Prostate gland (tissue), 2 donors: ENCODE measurements around the gene LIX1L.

Source experiments
- POLR2AphosphoS5 ChIP-seq: sonication (generic); formaldehyde crosslinking; IDR thresholded peaks from one replicate; pipeline ENCODE4 v1.6.1; 2017; ENCODE audit warnings: antibody characterized with exemption
- TF ChIP-seq, protein P1 (sequence below), 4 experiments: fragments of 200-600 bp in 2 of 4; fragments of 450-650 bp in 2 of 4; sonication (generic) in 2 of 4; IDR thresholded peaks; 1 replicate in 3 of 4; 2 replicates in 1 of 4; pipeline ENCODE4 v1.5.1; 2016 to 2019; ENCODE audit warnings: antibody characterized with exemption in 4 of 4, mild to moderate bottlenecking in 2 of 4, moderate library complexity in 2 of 4

GRCh38 chr1:145944532-145944931 is 13.3 kb downstream of the LIX1L start:
- TF ChIP-seq, protein P1, sequence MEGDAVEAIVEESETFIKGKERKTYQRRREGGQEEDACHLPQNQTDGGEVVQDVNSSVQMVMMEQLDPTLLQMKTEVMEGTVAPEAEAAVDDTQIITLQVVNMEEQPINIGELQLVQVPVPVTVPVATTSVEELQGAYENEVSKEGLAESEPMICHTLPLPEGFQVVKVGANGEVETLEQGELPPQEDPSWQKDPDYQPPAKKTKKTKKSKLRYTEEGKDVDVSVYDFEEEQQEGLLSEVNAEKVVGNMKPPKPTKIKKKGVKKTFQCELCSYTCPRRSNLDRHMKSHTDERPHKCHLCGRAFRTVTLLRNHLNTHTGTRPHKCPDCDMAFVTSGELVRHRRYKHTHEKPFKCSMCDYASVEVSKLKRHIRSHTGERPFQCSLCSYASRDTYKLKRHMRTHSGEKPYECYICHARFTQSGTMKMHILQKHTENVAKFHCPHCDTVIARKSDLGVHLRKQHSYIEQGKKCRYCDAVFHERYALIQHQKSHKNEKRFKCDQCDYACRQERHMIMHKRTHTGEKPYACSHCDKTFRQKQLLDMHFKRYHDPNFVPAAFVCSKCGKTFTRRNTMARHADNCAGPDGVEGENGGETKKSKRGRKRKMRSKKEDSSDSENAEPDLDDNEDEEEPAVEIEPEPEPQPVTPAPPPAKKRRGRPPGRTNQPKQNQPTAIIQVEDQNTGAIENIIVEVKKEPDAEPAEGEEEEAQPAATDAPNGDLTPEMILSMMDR (IDR thresholded peaks at IDR 0.05): no peak
- TF ChIP-seq POLR2AphosphoS5: no peak
